GM18870 (cell line): ENCODE data around the gene SELENOI.
"Not testable (repeated sequence)": the region's sequence is repeated elsewhere in the genome, so short reads cannot be mapped to it uniquely, and the experiment has no call there.

ENCODE experiments used
- ATAC-seq: cut with Tn5 transposase; IDR thresholded peaks from one replicate; pipeline ENCODE4 v1.9.1; 2021; ENCODE audit warnings: moderate library complexity; ENCODE audit not compliant: unreplicated experiment

SELENOI gene, protein sequence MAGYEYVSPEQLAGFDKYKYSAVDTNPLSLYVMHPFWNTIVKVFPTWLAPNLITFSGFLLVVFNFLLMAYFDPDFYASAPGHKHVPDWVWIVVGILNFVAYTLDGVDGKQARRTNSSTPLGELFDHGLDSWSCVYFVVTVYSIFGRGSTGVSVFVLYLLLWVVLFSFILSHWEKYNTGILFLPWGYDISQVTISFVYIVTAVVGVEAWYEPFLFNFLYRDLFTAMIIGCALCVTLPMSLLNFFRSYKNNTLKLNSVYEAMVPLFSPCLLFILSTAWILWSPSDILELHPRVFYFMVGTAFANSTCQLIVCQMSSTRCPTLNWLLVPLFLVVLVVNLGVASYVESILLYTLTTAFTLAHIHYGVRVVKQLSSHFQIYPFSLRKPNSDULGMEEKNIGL

DNA sequence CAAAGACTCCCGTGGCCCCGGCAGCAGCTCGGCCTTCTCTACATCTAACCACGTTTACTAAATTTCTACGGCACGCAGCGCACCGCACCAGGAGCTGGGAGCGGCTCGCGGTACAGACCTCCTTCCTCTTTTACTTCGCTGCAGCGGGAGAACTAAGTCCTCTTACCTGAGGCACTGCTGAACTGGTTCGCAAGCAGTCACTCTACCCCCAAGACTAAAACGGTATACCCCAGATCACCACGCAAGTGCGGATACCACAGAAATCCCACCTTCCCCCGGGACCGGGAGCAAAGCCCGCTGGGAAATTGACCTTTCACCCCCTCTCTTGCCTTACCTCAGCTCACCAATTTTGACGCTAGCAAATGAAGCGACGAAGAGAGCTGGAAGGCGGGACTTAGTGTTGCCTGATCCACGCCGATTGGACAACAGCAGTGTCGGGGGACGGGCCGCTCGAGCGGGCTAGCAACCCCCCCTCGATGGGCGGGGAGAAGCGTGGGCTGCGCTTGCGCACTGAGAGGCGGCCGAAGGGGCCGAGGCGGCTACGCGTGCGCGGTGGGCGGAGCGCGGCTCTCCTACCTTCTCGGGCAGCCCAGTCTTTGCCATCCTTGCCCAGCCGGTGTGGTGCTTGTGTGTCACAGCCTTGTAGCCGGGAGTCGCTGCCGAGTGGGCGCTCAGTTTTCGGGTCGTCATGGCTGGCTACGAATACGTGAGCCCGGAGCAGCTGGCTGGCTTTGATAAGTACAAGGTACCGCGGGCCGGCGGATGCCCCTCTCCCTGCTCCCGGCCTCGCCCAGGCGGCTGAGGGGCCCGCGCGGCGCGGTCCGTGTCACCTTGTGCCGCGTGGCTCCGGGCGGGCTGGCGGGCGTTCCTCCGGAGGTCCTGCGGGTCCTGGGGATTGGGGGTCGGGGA lies at the start of gene SELENOI:
SELENOI (plus strand) TSS at position 599 of the 909 bp plus-strand sequence; CDS start at position 689, 90 bp downstream.
- peak; percentile 95 for ATAC-seq

DNA sequence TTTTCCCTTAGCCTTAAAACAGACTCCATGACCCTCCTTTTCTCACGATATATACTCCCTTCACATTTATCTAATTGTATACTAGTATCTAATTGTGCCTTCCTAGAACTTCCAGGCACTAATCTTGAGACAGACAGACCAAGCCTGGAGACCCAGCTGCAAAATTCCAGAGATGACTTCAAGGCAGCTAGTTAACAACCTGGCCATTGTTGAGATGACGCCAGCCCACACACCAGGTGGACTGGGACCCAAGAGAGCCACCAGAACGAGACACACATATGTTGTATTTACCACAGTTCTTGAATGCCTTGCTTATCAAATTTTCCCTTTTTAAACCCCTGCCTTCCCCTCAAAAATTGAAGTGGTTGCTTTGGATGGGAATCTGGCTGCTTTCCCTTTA lies 48.9 kb upstream of the SELENOI start:
- ATAC-seq = no peak

DNA sequence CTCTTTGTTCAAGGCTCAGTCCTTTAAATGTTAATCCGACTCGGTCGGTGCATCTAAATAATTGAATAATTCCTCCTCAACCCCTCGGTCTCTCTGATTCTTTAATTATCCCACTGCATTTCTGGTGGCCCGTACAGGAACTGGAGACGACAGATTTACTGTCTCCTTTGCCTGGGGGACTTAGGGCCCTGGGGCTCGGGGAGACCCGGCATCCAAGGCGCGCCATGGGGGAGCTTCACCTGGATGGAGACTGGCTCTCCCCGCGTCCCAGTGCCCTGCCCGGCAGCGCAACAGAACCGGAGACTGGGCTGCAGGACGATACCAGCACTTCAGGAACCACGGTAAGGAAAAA lies 47.7 kb upstream of the SELENOI start:
- ATAC-seq = no peak

DNA sequence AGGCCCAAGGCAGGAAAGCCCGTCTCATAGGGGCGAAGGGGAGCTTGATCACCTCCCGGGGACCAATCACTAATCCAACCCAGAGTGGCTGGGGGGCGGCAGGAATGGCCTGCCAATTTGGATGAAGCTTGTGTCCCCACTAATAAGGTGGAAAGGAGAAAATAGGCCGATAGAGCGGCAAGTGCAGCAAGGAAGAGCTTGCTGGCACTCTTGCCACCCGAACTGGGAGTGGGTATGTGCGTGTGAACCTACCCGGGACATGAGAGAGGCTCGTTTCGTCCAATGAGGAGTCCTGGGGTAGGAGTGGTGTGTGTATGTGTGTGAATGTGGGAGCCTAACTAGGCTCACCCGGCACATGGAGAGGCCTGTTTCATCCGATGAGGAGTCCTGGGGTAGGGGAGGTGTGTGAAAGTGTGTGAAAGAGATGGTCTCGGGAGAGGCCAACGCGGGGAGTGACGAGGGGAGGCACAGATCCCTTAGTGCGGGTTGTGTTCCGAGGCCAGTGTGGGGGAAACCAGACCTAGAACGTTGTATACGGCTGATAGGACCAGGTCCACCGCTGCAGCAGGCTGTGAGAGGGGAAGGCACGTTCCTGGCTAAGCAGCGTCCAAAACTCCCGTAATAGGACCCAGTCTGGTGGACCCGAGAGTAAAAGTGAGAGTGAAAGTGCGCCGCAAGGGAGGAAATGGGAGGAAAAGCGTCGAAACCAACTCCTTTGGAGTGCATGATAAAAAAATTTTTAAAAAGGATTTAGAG lies 47.1 kb upstream of the SELENOI start:
- ATAC-seq = no peak

DNA sequence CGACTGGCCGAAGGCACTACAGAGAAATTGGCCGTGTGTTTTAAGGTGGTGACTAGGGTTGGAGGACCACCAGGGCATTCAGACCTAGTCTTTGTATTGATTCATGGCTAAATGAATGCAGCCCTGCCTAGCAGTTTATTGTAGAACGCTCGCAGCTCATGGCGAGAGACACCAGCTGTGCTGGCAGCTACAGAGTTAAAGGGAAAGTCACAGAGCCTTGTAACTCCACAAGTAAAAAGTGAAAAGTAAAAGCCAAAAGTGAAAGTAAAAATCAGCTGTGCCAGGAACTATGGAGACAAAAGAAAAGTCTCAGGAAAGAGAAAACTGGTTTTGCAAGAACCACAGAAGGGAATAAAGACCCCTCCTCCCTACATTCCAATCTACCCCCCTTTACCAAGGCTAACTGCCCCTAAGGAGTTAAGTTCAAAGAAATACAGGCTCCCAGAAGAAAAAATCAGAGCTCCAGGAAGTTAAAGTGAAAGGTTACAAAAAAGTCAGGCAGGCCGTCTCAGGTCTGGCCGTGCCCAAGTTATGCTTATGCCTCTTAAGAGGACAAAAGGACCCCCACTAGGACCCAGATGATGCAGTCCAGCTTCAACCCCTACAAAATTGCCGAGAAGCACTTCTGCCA lies 46.4 kb upstream of the SELENOI start:
- ATAC-seq = no peak

DNA sequence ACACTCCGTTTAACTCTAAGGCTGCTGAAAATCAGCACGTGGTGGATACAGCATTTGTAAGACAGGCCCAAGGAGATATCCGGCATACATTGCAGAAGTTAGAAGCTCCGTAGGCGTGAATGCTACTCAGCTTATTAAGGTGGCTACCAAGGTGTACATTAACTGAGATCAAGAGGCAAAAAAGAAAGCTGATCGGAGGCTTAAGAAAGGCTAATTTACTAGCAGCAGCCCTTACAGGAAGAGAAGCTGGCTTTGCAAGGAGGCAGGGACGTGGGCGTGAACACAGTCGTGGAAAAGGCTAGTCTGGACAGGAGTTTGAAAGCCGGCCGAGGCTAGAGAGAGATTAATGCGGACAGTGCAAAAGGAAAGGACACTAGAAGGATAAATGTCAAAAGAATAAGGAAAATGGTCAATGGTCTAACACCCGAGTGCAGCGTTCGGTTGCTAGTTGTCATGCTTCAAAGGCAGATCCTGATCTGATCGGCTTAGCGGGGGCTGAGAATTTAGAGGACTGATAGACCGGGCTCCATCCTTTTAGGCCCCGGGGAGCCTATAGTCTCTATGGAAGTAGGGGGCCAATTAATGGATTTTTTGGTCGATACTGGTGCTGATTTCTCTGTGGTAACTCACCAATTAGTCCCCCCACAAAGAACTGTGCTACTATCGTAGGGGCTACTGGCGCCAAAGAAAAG lies 45.6 kb upstream of the SELENOI start:
- ATAC-seq = no peak

DNA sequence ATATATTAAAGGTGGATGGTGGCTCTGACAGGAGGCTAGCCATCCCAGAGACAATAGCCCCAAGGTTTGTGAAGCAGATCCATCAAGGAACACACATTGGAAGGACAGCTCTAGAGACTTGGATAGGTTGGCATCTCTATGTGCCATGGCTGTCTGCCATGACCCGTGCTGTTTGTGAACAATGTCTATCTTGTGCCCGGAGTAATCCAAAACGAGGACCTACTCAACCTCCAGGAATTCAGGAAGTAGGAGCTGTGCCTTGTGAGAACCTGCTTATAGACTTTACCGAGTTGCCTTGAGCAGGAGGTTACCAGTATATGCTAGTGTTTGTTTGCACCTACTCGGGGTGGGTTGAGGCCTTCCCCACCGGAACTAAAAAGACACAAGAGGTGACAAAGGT lies 43.1 kb upstream of the SELENOI start:
- no peak for ATAC-seq

DNA sequence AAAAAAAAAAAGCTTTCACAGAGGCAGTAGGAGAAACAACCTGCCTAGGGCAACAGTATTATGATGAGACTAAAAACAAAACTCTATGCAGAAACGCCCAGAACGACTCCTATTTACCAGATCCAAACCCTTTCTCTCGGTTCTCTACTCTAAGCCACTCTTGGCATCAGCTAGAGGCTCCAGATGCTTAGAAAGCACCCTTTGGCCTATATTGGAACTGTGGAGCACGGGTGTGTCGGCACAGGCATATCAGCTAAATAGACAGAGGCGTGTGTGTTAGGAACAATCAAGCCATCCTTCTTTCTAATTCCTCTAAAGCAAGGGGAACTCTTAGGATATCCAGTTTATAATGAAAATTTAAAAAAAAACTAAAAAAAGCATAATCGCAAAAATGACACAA lies 40.8 kb upstream of the SELENOI start:
- ATAC-seq = not testable (repeated sequence)

DNA sequence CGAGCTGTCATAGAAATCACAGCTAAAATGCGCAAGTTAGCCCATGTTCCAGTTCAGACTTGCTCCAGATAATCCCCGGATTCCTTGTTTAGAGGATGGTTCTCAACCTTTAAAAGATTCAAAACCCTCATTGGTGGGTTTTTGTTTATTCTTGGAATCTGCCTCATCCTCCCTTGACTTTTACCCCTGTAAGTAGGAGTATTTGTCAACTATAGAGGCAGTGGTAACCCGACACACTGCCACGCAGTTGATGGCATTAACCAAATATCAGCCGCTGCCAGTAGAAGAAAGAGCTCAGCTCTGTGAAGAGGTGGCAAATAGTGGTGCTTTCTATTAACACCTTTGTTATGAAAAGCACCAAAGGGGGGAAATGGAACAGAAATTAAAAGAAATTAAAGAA lies 40.4 kb upstream of the SELENOI start:
- ATAC-seq = no peak

DNA sequence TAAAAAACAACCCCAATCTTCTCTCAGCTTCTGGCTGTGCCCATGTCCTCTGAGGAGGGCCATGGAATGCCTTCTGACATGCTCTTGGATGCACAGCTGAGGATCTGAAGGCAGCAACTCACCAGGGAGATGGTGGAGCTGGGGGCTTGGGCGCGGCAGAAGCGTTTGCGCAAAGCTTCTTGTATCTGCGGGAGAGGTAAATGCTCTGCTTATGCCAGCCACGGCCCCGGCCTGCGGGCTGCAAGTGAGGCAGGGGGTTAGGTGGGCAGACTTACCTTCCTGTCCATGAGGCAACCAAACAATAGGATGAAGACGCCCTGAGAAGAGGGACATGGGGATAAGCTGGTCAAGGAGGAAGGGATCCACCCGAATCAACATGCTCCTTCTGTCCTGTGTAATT lies 36.0 kb upstream of the SELENOI start:
- ATAC-seq = no peak

DNA sequence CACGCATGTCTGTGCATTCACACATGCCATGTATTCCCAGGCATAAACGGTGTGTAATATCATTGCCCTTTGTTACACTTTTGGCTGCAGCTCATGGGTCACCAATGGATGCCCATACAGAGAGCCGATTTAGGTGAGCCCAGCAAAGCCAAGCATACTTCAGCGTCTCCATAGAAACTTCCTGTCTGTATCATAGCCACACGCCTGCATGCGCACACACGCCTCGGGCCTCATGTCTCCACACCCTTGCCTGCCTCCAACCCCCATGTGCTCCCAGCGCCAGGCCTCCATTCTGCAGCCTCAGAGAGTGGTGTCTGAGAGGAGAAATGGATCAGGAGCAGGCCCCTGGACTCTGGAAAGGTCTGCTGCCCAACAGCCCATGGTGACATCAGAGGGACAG lies 33.5 kb upstream of the SELENOI start:
- no peak for ATAC-seq

DNA sequence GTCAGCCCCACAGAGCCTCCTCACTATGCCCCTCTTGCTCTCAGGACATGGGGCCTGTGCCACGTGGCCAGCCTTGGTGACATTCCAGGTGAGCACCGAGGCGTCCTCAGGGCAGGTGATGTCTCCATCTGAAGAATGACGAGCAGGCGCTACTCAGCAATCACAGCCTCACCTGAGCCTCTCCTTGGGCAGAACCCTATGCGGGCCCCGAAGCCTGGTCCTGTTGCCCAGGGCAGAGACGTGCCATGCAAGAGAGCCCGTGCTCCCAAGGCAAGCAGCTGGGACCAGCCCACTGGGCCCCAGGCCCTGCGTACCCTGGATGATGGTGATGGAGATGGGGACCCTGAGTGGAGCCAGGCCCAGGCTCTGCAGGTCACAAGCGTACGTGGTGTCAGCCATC lies 32.5 kb upstream of the SELENOI start:
- no peak for ATAC-seq

DNA sequence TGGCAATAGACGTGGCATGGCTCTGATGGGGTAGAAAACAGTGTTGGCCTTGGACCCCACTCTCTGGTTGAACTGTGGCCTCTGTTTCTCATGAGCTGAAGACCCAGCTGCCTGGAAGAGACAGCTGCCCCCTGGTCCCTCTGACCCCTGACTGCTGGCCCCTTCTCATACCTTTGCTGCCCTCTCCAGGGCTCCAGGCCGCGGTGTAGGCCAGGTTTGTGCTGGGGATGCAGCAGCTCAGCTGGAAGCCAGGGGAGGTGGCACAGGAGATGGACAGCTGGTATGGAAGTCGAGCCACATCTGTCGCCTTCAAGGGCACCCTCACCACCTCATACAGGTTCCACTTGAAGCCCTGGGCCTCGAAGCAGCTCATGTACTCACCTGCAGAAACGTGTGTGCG lies 31.7 kb upstream of the SELENOI start:
- ATAC-seq = no peak

DNA sequence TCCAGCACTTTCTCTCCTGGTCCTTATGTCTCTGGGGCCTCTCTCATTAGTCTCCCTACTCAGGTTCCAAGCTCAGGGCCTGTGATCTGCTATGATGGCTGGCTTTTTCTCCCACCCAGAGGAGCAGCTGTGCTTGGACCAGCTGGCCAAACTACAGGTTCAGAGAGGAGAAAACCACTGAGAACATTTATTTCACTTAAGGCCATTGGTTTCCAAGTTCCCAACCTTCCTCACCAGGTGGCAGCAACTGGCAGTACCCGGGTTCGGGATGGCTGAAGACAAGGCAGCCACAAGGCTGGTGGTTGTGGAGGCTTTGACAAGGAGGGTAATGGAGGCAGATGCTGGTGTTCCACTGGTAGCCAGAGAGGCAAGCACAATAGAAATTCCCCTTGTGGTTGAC lies 29.9 kb upstream of the SELENOI start:
- no peak for ATAC-seq

DNA sequence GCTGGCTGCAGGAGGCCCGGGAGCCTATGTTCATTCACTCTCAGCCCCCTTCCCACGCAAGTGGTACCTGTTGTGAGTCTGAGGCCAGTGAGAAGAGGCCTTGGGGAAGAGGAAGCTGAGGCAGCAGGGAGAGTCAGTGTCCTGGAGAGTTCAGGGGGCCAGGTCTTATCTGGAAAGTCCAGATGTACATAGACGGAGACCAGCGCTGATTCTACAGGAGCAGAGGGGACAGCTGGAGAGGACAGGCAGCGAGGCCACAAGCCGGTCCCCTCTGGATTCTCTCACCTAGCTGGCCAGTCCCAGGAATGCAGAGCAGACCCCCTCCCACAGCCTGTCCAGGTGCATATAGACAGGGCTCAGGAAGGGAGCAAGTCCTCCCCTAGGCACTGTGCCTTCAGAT lies 29.1 kb upstream of the SELENOI start:
- no peak for ATAC-seq

DNA sequence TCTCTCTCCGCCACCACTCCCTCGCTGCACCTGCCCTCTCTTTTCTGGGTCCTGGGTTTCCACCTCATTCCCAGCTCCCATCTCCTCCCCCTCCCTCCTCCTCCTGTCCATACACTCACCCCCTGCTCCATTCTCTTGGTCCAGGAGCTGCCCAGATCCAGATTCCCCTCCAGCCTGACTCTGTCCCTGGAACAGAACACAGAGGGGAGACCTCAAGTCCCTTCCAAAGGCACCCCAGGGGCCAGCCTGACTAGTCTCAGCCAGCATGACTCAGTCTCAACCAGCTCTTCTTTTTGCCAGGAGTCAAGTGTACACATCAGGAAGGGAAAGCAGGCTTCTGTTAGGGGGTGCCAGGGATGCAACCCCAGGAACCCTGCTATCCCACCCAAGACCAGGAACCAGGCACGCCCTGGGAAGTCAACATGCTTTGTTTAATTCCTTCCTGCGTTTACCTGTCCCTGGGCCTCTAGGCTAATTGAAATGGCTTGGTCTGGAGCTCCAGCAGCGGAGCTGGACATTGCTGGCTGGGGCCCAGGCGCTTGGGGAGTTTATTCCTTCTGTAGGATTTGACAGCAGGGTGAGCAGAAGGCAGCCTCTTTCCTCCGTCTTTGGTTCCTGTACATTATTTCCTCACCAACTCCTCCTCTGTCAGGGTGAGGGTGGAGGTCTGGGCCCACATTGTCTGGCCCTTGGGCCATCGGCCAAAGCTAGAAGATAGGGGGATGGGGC lies 28.4 kb upstream of the SELENOI start:
- no peak for ATAC-seq

DNA sequence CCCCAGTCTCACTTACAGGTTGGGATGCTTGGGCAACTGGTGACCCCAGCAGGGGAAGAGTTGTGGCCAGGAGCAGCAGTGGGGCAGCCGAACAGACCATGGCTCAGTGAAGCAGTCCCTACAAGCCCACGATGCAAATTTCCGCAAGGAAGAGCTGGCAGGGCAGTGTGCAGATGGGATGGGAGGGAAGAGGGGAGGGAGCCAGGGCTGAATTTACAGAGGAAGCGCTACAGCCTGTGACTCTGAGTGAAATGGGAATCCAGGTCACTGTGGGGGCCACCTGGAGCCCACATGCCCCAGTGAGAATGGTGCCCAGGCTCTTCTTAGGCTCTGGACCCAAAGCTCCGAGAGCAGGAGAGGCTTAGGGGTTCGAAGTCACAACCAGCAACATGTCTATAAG lies 27.0 kb upstream of the SELENOI start:
- no peak for ATAC-seq

DNA sequence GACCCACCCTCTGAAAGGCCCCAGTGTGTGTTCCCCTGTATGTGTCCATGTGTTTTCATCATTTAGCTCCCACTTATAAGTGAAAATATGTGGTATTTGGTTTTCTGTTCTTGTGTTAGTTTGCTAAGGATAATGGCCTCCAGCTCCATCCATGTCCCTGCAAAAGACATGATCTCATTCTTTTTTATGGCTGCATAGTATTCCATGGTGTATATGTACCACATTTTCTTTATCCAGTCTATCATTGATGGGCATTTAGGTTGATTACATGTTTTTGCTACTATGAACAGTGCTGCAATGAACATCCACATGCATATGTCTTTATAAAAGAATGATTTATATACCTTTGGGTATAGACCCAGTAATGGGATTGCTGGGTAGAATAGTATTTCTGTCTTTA lies 21.5 kb upstream of the SELENOI start:
- not testable (repeated sequence) for ATAC-seq

DNA sequence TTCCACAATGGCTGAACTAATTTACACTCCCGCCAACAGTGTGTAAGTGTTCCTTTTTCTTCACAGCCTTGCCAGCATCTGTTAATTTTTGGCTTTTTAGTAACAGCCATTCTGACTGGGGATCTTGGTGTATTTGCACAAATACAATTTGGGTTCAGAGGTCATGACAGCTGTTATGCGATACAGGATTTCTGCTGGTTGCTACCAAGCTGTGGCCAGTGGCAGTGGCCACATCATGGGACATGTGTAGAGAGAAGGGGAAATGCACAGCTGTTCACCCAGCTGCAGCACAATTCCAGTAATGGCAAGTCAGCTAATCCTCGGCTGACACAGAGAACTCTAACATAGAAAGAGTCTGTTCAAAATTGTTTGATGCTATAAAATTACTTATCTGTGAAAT lies 21.0 kb upstream of the SELENOI start:
- no peak for ATAC-seq

DNA sequence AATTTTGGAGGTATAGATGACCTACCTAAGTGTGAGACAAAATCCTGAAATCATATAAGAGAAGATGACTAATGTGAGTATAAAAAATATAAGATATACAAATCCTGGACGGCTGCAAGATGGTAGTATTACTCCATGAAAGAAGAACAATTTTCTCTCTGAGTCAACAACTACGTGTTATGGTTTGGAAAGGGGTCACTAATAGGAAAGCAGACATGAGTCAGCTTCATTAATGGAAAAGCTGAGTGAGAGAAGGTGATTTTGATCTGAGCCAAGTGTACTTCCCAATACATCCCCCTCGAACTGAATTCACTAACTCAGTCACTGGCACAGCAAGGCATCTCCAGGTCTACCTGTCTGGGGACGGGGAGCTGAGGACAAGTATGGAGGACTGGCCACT lies 20.1 kb upstream of the SELENOI start:
- ATAC-seq = no peak
